Keratinocyte (primary cell): ENCODE data around the gene ACD. TPM values are rescaled to one million over a fixed set of nuclear protein-coding genes. Genes with fewer than 3 reads are reported as not detected.

Source experiments
- DNase-seq: peaks from one replicate; pipeline ENCODE4 v3.0.0-alpha.2; 2011; ENCODE audit warnings: low read depth, missing footprints, low spot score
- FAIRE-seq: peaks from 2 replicates; lab custom pipeline; 2011; peaks lifted over from hg19 to GRCh38; lab: Jason Lieb, UNC
- H2AFZ ChIP-seq: 2 replicates; pipeline ENCODE4 v1.6.0; 2012; ENCODE audit warnings: low read length, control low read depth, inconsistent platforms; ENCODE audit not compliant: control insufficient read depth
- H3K27ac ChIP-seq: 2 replicates; pipeline ENCODE4 v1.5.1; 2011; ENCODE audit warnings: low read length; ENCODE audit not compliant: control insufficient read depth, insufficient read depth
- H3K27me3 ChIP-seq: 3 replicates; pipeline ENCODE4 v1.6.0; 2011; ENCODE audit warnings: low read length; ENCODE audit not compliant: control insufficient read depth, insufficient read depth; ENCODE audit errors: extremely low read depth
- H3K36me3 ChIP-seq, 2 experiments: 2 replicates in 1 of 2; 3 replicates in 1 of 2; pipeline ENCODE4 v1.5.1; 2011; ENCODE audit warnings: low read length in 2 of 2, mild to moderate bottlenecking in 1 of 2; ENCODE audit not compliant: control insufficient read depth in 2 of 2, insufficient read depth in 2 of 2; ENCODE audit errors: extremely low read depth in 1 of 2
- H3K4me1 ChIP-seq: 3 replicates; pipeline ENCODE4 v1.5.1; 2011; ENCODE audit warnings: low read length; ENCODE audit not compliant: control insufficient read depth, insufficient read depth; ENCODE audit errors: extremely low read depth
- H3K4me2 ChIP-seq: 3 replicates; pipeline ENCODE4 v1.6.0; 2011; ENCODE audit warnings: low read depth, low read length; ENCODE audit not compliant: control insufficient read depth, insufficient read depth; ENCODE audit errors: extremely low read depth
- H3K4me3 ChIP-seq, 3 experiments: fragments of 200-600 bp in 1 of 3; sonication (generic) in 1 of 3; 2 replicates in 2 of 3; 3 replicates in 1 of 3; pipeline ENCODE4 v1.5.1; 2011 to 2016; ENCODE audit warnings: low read length in 3 of 3, mild to moderate bottlenecking in 3 of 3, control low read depth in 2 of 3, inconsistent platforms in 1 of 3, low read depth in 1 of 3, mixed read lengths in 1 of 3, mixed run types in 1 of 3, moderate library complexity in 1 of 3; ENCODE audit not compliant: control insufficient read depth in 2 of 3, insufficient read depth in 2 of 3; ENCODE audit errors: extremely low read depth in 1 of 3
- H3K79me2 ChIP-seq: 2 replicates; pipeline ENCODE4 v1.6.0; 2012; ENCODE audit warnings: low read length; ENCODE audit not compliant: control insufficient read depth, insufficient read depth
- H3K9ac ChIP-seq: 3 replicates; pipeline ENCODE4 v1.6.0; 2011; ENCODE audit warnings: low read length; ENCODE audit not compliant: control insufficient read depth, insufficient read depth; ENCODE audit errors: extremely low read depth
- H3K9me1 ChIP-seq: 3 replicates; pipeline ENCODE4 v1.6.0; 2011; ENCODE audit warnings: low read length; ENCODE audit not compliant: control insufficient read depth, insufficient read depth; ENCODE audit errors: extremely low read depth
- H3K9me3 ChIP-seq: 2 replicates; pipeline ENCODE4 v1.5.1; 2012; ENCODE audit warnings: low read depth, low read length; ENCODE audit not compliant: control insufficient read depth
- H4K20me1 ChIP-seq: 3 replicates; pipeline ENCODE4 v1.6.0; 2011; ENCODE audit warnings: low read length; ENCODE audit not compliant: control insufficient read depth, insufficient read depth; ENCODE audit errors: extremely low read depth
- EZH2 ChIP-seq: IDR thresholded peaks from one replicate; pipeline ENCODE4 v1.6.1; 2012; ENCODE audit warnings: inconsistent platforms, mild to moderate bottlenecking, low read length, moderate library complexity
- dilution Hi-C: fragments of 300-500 bp; cut with MboI; formaldehyde crosslinking; loops from one replicate; pipeline ENCODE4 v1.7.0; 2020; ENCODE audit warnings: low sequenced_read_pairs; ENCODE audit not compliant: extremely low pct_ligation_motif_present
- polyA plus RNA-seq, 5 experiments: library from polyadenylated mRNA; depleted of rRNA in 3 of 5; stranded (reverse) in 3 of 5; stranded (forward) in 1 of 5; unstranded in 1 of 5; fragments of >200 nt; gene quantifications; 1 replicate in 1 of 5; 2 replicates in 3 of 5; 3 replicates in 1 of 5; pipeline versions ENCODE4 v1.2.1 to v1.2.3, GENCODE V29; 2011 to 2012; ENCODE audit warnings: missing spikeins in 2 of 5, low read depth in 1 of 5, low replicate concordance in 1 of 5
- TF ChIP-seq, protein P1 (sequence below), 3 experiments: IDR thresholded peaks in 1 of 3; conservative IDR thresholded peaks in 1 of 3; optimal IDR thresholded peaks in 1 of 3; 2 replicates in 2 of 3; 3 replicates in 1 of 3; pipeline versions ENCODE3 to v1.5.1; 2011; ENCODE audit warnings: low read length in 3 of 3, mild to moderate bottlenecking in 3 of 3, moderate library complexity in 2 of 3, control low read depth in 1 of 3, inconsistent platforms in 1 of 3; ENCODE audit not compliant: insufficient read depth in 2 of 3; ENCODE audit errors: extremely low read depth in 1 of 3

ACD gene
- polyA plus RNA-seq, 1 donor (not counting 4 experiments of a cell fraction or from before 2014, with no cell fraction given), result 12.9 TPM

DNA sequence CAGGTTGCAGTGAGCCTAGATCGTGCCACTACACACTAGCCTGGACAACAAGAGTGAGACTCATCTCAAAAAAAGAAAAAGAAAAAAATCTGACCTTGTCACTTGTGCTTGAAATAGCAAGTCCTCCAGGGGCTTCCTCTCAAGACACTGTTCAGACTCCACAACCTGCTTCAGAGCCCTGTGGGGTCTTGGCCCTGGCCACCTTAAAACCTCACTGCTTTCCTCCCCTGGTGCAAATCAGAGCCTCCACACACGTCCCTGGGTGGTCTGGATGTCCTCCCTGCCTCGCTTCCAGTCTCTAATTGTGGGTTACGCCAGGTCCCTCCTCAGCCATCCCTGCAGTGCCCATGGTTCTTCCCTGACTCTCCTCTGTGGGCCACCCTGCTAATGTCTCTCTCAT is 4.7 kb downstream of the ACD start:
- Histone ChIP-seq H3K27ac (no peak overlapping the region), H3K9ac (no peak overlapping the region), H3K4me1 (peaks cover 6% of the 10 kb centered on the region), H2AFZ (no peak overlapping the region), H4K20me1 (peaks cover 2% of the 10 kb centered on the region), H3K36me3 (peaks cover 0 to 4% of the 10 kb centered on the region in 2 experiments), H3K27me3 (peaks cover 47% of the 10 kb centered on the region), H3K9me3 (no peaks in the 10 kb centered on the region), H3K4me3 (no peak overlapping the region), H3K79me2 (peaks cover 12% of the 10 kb centered on the region), H3K4me2 (no peak overlapping the region), H3K9me1 (no peaks in the 10 kb centered on the region)
- TF ChIP-seq, protein P1, sequence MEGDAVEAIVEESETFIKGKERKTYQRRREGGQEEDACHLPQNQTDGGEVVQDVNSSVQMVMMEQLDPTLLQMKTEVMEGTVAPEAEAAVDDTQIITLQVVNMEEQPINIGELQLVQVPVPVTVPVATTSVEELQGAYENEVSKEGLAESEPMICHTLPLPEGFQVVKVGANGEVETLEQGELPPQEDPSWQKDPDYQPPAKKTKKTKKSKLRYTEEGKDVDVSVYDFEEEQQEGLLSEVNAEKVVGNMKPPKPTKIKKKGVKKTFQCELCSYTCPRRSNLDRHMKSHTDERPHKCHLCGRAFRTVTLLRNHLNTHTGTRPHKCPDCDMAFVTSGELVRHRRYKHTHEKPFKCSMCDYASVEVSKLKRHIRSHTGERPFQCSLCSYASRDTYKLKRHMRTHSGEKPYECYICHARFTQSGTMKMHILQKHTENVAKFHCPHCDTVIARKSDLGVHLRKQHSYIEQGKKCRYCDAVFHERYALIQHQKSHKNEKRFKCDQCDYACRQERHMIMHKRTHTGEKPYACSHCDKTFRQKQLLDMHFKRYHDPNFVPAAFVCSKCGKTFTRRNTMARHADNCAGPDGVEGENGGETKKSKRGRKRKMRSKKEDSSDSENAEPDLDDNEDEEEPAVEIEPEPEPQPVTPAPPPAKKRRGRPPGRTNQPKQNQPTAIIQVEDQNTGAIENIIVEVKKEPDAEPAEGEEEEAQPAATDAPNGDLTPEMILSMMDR (optimal IDR thresholded peaks at IDR 0.05 in 1 of 3, IDR thresholded peaks at IDR 0.05 in 1 of 3, conservative IDR thresholded peaks at IDR 0.05 in 1 of 3; ENCODE audit: extremely low read depth in 1 of 3, insufficient read depth in 2 of 3, low read length in 3 of 3), result no peak
- no peak for TF ChIP-seq EZH2
- FAIRE-seq (no peak), DNase-seq (no peak)
- dilution Hi-C loops, result no loop called here

DNA sequence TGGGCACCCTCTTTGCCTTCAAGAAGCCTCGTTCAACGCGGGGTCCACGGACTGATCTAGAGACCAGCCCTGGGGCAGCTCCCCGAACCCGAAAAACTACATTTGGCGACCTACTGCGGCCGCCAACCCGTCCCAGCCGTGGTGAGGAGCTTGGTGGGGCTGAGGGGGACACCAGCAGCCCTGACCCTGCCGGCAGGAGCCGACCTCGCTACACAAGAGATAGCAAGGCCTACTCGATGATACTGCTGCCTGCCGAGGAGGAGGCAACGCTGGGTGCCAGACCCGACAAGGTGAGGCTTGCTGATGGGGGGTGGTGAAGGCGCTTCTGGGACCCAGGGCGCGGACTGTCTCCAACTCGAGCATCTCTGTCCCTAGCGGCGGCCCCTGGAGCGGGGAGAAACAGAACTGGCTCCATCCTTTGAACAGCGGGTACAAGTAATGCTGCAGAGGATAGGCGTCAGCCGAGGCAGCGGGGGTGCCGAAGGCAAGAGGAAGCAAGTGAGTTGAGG is 5.6 kb downstream of the ACD start:
- Histone ChIP-seq H3K9me1 (no peaks in the 10 kb centered on the region), H3K4me3 (no peak overlapping the region), H3K4me2 (no peak overlapping the region), H3K27me3 (peaks cover 56% of the 10 kb centered on the region), H3K79me2 (peaks cover 8% of the 10 kb centered on the region), H3K36me3 (peaks cover 0 to 4% of the 10 kb centered on the region in 2 experiments), H3K4me1 (peaks cover 6% of the 10 kb centered on the region), H2AFZ (no peak overlapping the region), H4K20me1 (peaks cover 2% of the 10 kb centered on the region), H3K9me3 (no peaks in the 10 kb centered on the region), H3K27ac (no peak overlapping the region), H3K9ac (no peak overlapping the region)
- DNase-seq (no peak), FAIRE-seq (no peak)
- no peak for TF ChIP-seq EZH2
- TF ChIP-seq, protein P1 (optimal IDR thresholded peaks at IDR 0.05 in 1 of 3, IDR thresholded peaks at IDR 0.05 in 1 of 3, conservative IDR thresholded peaks at IDR 0.05 in 1 of 3; ENCODE audit: extremely low read depth in 1 of 3, insufficient read depth in 2 of 3, low read length in 3 of 3), result no peak
- dilution Hi-C loops, result no loop called here
